NK-92 (cell line): ENCODE results near the gene RSF1.
"Not testable (repeated sequence)": the region's sequence is repeated elsewhere in the genome, so short reads cannot be mapped to it uniquely, and the experiment has no call there.

Experiments
- DNase-seq: peaks from one replicate; lab custom pipeline; 2025; ENCODE audit not compliant: unreplicated experiment; lab: John Stamatoyannopoulos, UW

RSF1 gene

GRCh38 chr11:77636731-77637344, 183.7 kb downstream of the RSF1 start:
- no peak for DNase-seq

GRCh38 chr11:77633926-77634325, 186.6 kb downstream of the RSF1 start:
- DNase-seq = not testable (repeated sequence)

GRCh38 chr11:77630157-77630710, 190.3 kb downstream of the RSF1 start:
- no peak for DNase-seq

GRCh38 chr11:77619576-77620198, 200.8 kb downstream of the RSF1 start:
- DNase-seq = no peak

GRCh38 chr11:77617892-77618291, 202.6 kb downstream of the RSF1 start:
- DNase-seq = no peak

GRCh38 chr11:77611921-77612320, 208.6 kb downstream of the RSF1 start:
- no peak for DNase-seq
